ENCODE measurements around the gene LHX3. TPM values are rescaled to one million over a fixed set of nuclear protein-coding genes. Genes with fewer than 3 reads are reported as not detected.

Gene LHX3
- total RNA-seq, 1 donor from 2014 or later, result not detected

GRCh38 chr9:136204145-136204805 is 653 bp downstream of the LHX3 start:
- TF ChIP-seq CTCF (IDR thresholded peaks at IDR 0.05; ENCODE audit: insufficient read depth, low read length, poor library complexity, severe bottlenecking), result no peak
- Histone ChIP-seq H3K4me3 (ENCODE audit: low read depth, low read length) (no peak overlapping the region), H3K36me3 (ENCODE audit: control insufficient read depth, insufficient read depth, low read length) (no peaks in the 10 kb centered on the region), H3K27me3 (ENCODE audit: control insufficient read depth, insufficient read depth, low read length) (peaks cover 63% of the 10 kb centered on the region)
- DNase-seq (ENCODE audit: low read depth), result no peak

GRCh38 chr9:136203408-136204144 is 1.4 kb downstream of the LHX3 start:
- no peak for TF ChIP-seq CTCF (IDR thresholded peaks at IDR 0.05; ENCODE audit: insufficient read depth, low read length, poor library complexity, severe bottlenecking)
- Histone ChIP-seq H3K27me3 (ENCODE audit: control insufficient read depth, insufficient read depth, low read length) (peaks cover 69% of the 10 kb centered on the region), H3K36me3 (ENCODE audit: control insufficient read depth, insufficient read depth, low read length) (no peaks in the 10 kb centered on the region), H3K4me3 (ENCODE audit: low read depth, low read length) (no peak overlapping the region)
- no peak for DNase-seq (ENCODE audit: low read depth)

- Histone ChIP-seq H3K27me3 (ENCODE audit: control insufficient read depth, insufficient read depth, low read length) (peaks cover 77% of the 10 kb centered on the region), H3K4me3 (ENCODE audit: low read depth, low read length) (no peak overlapping the region), H3K36me3 (ENCODE audit: control insufficient read depth, insufficient read depth, low read length) (no peaks in the 10 kb centered on the region)
- no peak for DNase-seq (ENCODE audit: low read depth)
- TF ChIP-seq CTCF (IDR thresholded peaks at IDR 0.05; ENCODE audit: insufficient read depth, low read length, poor library complexity, severe bottlenecking), result no peak
These were observed 2.2 kb downstream of the LHX3 start for GRCh38 chr9:136202454-136203407.

- no peak overlapping the region for H3K4me3 ChIP-seq (ENCODE audit: low read depth, low read length)
- no peaks in the 10 kb centered on the region for H3K36me3 ChIP-seq (ENCODE audit: control insufficient read depth, insufficient read depth, low read length)
- TF ChIP-seq CTCF (IDR thresholded peaks at IDR 0.05; ENCODE audit: insufficient read depth, low read length, poor library complexity, severe bottlenecking), result no peak
- no peak for DNase-seq (ENCODE audit: low read depth)
- H3K27me3 ChIP-seq (ENCODE audit: control insufficient read depth, insufficient read depth, low read length), result peaks cover 86% of the 10 kb centered on the region
These were observed 3.1 kb downstream of the LHX3 start for GRCh38 chr9:136201609-136202453.

GRCh38 chr9:136201174-136201573 is 3.8 kb downstream of the LHX3 start:
- TF ChIP-seq CTCF (IDR thresholded peaks at IDR 0.05; ENCODE audit: insufficient read depth, low read length, poor library complexity, severe bottlenecking), result no peak
- DNase-seq (ENCODE audit: low read depth), result no peak
- Histone ChIP-seq H3K36me3 (ENCODE audit: control insufficient read depth, insufficient read depth, low read length) (no peaks in the 10 kb centered on the region), H3K4me3 (ENCODE audit: low read depth, low read length) (no peak overlapping the region), H3K27me3 (ENCODE audit: control insufficient read depth, insufficient read depth, low read length) (peaks cover 93% of the 10 kb centered on the region)
